ENCODE data around the gene PCK2.

DNA sequence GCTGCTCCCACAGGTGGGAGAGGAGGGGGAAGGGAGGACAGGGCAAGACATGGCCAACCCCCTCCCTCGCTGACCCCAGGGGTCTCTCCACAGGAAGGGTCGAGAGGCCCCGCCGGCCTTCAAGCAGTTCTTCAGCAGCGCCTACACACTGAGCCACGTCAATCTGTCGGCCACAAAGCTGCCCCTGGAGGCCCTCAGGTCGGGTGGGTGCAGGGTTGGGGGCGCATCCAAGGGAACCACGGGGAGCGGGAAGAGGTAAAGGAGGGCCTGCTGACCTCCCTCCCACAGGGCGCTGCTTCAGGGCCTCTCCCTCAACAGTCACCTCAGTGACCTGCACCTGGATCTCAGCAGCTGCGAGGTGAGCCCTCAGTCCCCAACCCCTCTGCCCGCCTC, 36.2 kb upstream of the PCK2 start:
- TF ChIP-seq POLR2A (IDR thresholded peaks at IDR 0.05; ENCODE audit: low read length) (no peak), GATA1 (IDR thresholded peaks at IDR 0.05; ENCODE audit: low read depth, low read length) (no peak)
